DOHH2 (cell line): Measurements from ENCODE around the gene CCDC88A.

Source experiments
- H3F3A ChIP-seq: fragments of 200-600 bp; sonication (generic), shearing (Covaris generic); 2 replicates; pipeline ENCODE4 v1.6.0; 2016; ENCODE audit warnings: antibody characterized with exemption, mild to moderate bottlenecking; ENCODE audit not compliant: control insufficient read depth, insufficient read depth
- H3K27ac ChIP-seq: fragments of 200-600 bp; sonication (generic); 2 replicates; pipeline ENCODE4 v1.5.1; 2014; ENCODE audit warnings: low read depth, mild to moderate bottlenecking, low read length, moderate library complexity
- H3K27me3 ChIP-seq: fragments of 200-600 bp; sonication (generic); 2 replicates; pipeline ENCODE4 v1.6.1; 2014; ENCODE audit warnings: mild to moderate bottlenecking, low read length, mixed read lengths; ENCODE audit not compliant: control insufficient read depth
- H3K36me3 ChIP-seq: fragments of 200-600 bp; sonication (generic); 2 replicates; pipeline ENCODE4 v1.6.1; 2014; ENCODE audit warnings: mild to moderate bottlenecking, low read length, moderate library complexity, mixed read lengths; ENCODE audit not compliant: control insufficient read depth
- H3K4me1 ChIP-seq: fragments of 200-600 bp; sonication (generic); 2 replicates; pipeline ENCODE4 v1.6.1; 2014; ENCODE audit warnings: mild to moderate bottlenecking, low read length, mixed read lengths; ENCODE audit not compliant: control insufficient read depth
- H3K4me2 ChIP-seq: fragments of 200-600 bp; sonication (generic); 2 replicates; pipeline ENCODE4 v1.6.0; 2014; ENCODE audit warnings: mild to moderate bottlenecking, low read length, moderate library complexity
- H3K4me3 ChIP-seq: fragments of 200-600 bp; sonication (generic); 2 replicates; pipeline ENCODE4 v1.5.1; 2014; ENCODE audit warnings: mild to moderate bottlenecking, low read length, mixed read lengths
- H3K79me2 ChIP-seq: fragments of 200-600 bp; sonication (generic); 2 replicates; pipeline ENCODE4 v1.6.1; 2014; ENCODE audit warnings: mild to moderate bottlenecking, low read length, mixed read lengths; ENCODE audit not compliant: control insufficient read depth
- H3K9me2 ChIP-seq: fragments of 200-600 bp; sonication (generic); replicated peaks from 2 replicates; pipeline ENCODE4 v1.6.1; 2014; ENCODE audit warnings: mild to moderate bottlenecking, low read length, mixed read lengths; ENCODE audit not compliant: control insufficient read depth
- H3K9me3 ChIP-seq: fragments of 200-600 bp; sonication (generic); 2 replicates; pipeline ENCODE4 v1.6.1; 2014; ENCODE audit warnings: antibody characterized with exemption, low read length, mixed read lengths; ENCODE audit not compliant: control insufficient read depth, insufficient read depth
- H4K20me1 ChIP-seq: fragments of 200-600 bp; sonication (generic); 2 replicates; pipeline ENCODE4 v1.6.0; 2014; ENCODE audit warnings: low read depth, mild to moderate bottlenecking, antibody characterized with exemption, low read length, moderate library complexity; ENCODE audit not compliant: control insufficient read depth, insufficient read depth
- CTCF ChIP-seq: fragments of 200-600 bp; sonication (generic); IDR thresholded peaks from one replicate; pipeline ENCODE4 v1.5.1; 2014; ENCODE audit warnings: antibody characterized with exemption, mild to moderate bottlenecking, low read depth, low read length; ENCODE audit not compliant: poor library complexity, severe bottlenecking
- EZH2phosphoT487 ChIP-seq: fragments of 200-600 bp; sonication (generic); IDR thresholded peaks from 2 replicates; pipeline ENCODE4 v1.6.1; 2017; ENCODE audit warnings: borderline replicate concordance, mild to moderate bottlenecking, antibody characterized with exemption, low read length, moderate library complexity, mixed read lengths

CCDC88A gene

DNA sequence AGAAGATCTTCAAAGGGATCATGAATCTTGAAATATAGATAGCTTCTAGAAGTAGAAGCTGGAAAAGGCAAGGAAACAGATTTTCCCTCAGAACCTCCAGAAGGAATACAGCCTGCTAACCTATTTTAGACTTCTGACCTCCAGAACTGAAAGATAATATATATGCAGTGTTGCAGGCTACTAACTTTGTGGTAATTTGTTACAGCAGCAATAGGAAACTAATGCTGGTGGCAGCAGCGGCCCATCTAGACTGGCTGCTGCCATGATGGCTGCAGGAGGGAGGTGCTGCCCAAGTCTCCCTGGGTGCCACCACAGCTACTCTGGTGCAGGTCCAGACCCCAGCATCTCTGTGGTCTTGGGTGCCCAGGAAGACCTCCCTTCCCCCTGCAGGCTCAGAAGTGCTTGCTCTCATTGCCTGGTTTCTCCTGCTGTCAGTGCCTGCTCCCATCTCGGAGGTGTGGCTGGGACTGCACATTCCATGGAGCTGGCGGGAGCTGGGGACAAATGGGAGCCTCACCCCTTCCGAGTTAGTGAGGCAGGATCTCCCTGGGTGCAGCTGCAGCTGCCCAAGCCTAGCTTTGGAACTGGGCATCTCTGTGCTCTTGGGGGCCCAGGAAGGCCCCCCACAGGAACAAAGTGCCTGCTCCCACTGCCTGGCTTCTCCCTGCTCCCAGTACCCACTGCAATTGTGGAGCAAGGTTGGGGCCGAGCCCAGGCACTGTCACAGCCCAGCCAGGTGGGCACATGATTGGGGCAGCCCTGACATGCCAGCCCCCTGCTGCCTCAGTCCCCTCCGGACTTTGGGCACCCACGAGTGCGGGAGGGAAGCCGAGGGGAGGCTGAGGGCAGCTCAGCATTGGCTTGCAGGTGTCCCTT, 18.1 kb upstream of the CCDC88A start:
- Histone ChIP-seq H3K4me1 (no peaks in the 10 kb centered on the region), H3K36me3 (no peaks in the 10 kb centered on the region), H3K27ac (no peak overlapping the region), H3K9me2 (no peaks in the 10 kb centered on the region), H3K4me2 (no peak overlapping the region), H3F3A (no peaks in the 10 kb centered on the region), H4K20me1 (no peaks in the 10 kb centered on the region), H3K79me2 (no peaks in the 10 kb centered on the region), H3K27me3 (no peaks in the 10 kb centered on the region), H3K9me3 (no peaks in the 10 kb centered on the region), H3K4me3 (no peak overlapping the region)
- TF ChIP-seq CTCF (no peak), EZH2phosphoT487 (no peak)

DNA sequence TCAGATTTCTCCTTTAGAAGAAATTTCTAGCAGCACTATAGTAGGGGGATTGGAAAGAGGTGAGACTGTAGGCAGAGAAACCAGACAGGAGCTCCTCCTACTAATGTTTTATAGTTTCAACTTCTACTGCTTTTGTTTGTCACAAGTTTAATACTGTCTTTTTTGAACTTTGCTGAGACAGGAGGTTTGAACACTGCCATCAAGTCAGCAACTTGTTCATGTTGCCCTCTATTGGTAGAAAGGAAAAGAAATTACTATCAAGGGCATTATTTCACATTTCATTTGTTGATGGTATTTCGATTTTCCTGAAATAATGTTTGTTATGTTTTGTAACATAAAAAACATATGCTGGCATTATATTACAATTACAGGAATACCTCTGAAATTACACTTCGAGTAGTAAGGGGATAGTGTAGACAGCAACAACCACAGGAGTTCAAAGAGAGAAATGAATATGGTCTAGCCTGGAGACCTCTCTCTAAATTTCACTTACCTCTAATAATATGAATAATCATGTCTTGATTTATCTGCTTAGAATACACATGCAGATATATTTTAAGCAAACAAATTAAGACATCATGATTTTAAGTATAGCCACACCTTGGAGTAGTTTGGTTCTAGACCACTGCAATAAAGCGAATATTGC, 12.4 kb upstream of the CCDC88A start:
- H3K4me2 ChIP-seq = peak overlapping the region; percentile 6; the same call in 1 of the 2 replicates
- no peaks in the 10 kb centered on the region for H3K36me3 ChIP-seq
- H3K27me3 ChIP-seq = no peaks in the 10 kb centered on the region
- H3K27ac ChIP-seq = no peak overlapping the region
- H3K9me3 ChIP-seq = no peaks in the 10 kb centered on the region
- H3K4me3 ChIP-seq = no peak overlapping the region
- peaks cover 9% of the 10 kb centered on the region for H3K4me1 ChIP-seq
- no peaks in the 10 kb centered on the region for H3K79me2 ChIP-seq
- H3F3A ChIP-seq = no peaks in the 10 kb centered on the region
- H3K9me2 ChIP-seq = no peaks in the 10 kb centered on the region
- TF ChIP-seq EZH2phosphoT487 (no peak), CTCF (peak; percentile 89)
- H4K20me1 ChIP-seq = no peaks in the 10 kb centered on the region

GRCh38 chr2:55430211-55430975, 10.7 kb upstream of the CCDC88A start:
- peaks cover 16% of the 10 kb centered on the region for H3K4me1 ChIP-seq
- no peaks in the 10 kb centered on the region for H3K36me3 ChIP-seq
- H3K4me3 ChIP-seq = no peak overlapping the region
- no peak overlapping the region for H3K27ac ChIP-seq
- no peaks in the 10 kb centered on the region for H3K9me3 ChIP-seq
- H3F3A ChIP-seq = no peaks in the 10 kb centered on the region
- no peaks in the 10 kb centered on the region for H4K20me1 ChIP-seq
- TF ChIP-seq EZH2phosphoT487 = no peak
- TF ChIP-seq CTCF = no peak
- H3K79me2 ChIP-seq = no peaks in the 10 kb centered on the region
- no peak overlapping the region for H3K4me2 ChIP-seq
- no peaks in the 10 kb centered on the region for H3K27me3 ChIP-seq
- H3K9me2 ChIP-seq = no peaks in the 10 kb centered on the region
